Fibroblast of skin of right quadriceps (primary cell): ENCODE measurements around the gene PRX.

Experiments used
- DNase-seq: peaks from one replicate; pipeline ENCODE4 v3.0.0-alpha.2; 2013

Gene PRX

GRCh38 chr19:40413291-40413845 lies at the start of gene PRX:
Gene PRX, minus strand, starts transcription at chr19:40413378. Its CDS starts 5,446 bp downstream, at chr19:40407932.
- DNase-seq, result no peak

- DNase-seq, result no peak
Measured at GRCh38 chr19:40461669-40462221, 48.6 kb upstream of the PRX start.

DNA sequence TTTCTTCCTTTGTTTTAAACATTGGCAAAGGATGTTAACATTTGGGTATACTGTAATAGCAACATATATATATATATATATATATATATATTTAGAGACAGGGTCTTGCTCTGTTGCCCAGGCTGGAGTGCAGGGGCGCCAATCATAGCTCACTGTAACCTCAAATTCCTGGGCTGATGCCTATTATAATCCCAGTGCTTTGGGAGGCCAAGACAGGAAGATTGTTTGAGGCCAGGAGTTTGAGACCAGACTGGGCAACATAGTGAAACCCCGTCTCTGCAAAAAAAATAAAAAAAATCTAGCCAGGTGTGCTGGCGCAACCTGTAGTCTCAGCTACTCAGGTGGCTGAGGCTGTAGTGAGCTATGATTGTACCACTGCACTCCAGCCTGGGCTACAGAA lies 47.0 kb upstream of the PRX start:
- no peak for DNase-seq

DNA sequence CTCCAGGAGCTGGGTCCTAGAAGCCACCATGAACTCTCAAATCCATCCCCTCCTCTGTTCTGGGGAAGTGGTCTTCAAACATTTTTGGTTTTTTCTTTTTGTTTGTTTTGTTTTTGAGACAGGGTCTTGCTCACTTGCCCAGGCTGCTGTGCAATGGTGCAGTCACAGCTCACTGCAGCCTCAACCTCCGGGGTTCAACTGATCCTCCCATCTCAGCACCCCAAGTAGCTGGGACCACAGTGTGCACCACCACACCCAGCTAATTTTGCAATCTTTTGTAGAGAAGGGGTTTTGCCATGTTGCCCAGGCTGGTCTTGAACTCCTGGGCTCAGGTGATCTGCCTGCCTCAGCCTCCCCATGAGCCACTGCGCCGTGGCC lies 45.4 kb upstream of the PRX start:
- no peak for DNase-seq

- DNase-seq, result no peak
Measured at GRCh38 chr19:40457953-40458596, 44.9 kb upstream of the PRX start.

DNA sequence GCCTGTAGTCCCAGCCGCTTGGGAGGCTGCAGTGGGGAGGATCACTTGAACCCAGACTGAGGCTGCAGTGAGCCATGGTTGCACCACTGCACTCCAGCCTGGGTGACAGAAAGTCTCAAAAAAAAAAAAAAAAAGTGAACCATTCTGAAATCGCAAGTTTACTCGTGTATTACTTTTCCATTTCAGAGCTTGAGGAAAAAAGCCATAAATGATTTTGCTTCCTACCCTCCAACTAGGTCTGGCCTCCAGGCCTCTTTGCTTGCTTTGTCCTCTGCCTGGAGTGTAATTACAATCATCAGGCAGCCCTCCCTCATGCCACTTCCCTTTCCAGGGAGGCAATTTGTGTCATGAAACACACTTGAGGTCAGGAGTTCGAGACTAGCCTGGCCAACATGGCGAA lies 43.9 kb upstream of the PRX start:
- no peak for DNase-seq

DNA sequence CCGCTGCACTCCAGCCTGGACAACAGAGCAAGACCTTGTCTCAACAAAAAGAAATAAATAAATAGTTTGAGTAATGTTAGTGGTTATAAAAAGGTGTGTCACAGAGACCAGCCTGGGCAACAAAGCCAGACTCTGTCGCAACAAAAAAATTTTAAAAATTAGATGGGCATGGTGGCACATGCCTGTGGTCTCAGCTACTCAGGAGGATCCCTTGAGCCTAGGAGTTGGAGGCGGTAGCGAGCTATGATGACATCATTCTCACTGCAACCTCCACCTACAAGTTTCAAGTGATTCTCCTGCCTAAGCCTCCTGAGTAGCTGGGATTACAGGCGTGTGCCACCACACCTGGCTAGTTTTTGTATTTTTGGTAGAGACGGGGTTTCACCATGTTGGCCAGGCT lies 40.8 kb upstream of the PRX start:
- peak; percentile 21 for DNase-seq

DNA sequence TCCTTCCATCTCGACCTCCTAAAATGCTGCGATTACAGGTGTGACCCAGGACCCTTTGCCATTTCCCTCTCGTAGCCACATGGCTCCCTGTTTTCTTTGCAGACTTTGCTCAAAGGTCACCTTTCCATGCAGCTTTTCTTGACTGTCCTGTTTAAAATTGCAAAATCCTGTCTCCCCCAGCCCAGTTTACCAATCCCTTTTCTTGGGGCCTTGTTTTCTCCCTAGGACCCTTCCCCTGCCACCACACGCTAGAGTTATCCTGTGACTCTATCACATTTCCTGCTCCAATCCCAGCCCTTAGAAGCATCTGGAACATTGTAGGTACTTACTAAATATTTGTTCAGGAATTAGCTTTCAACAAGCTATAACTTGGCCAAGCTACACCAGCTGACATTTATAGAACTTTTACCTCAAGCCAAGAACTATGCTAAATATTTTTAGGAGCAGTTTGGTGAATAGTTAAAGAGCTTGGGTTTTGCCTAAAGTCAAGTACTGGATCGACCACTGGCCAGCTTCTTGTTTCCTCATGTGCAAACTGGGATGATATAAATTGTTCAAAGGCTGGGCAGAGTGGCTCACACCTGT lies 40.1 kb upstream of the PRX start:
- no peak for DNase-seq

- DNase-seq, result no peak
Measured at GRCh38 chr19:40452016-40452415, 38.8 kb upstream of the PRX start.

GRCh38 chr19:40450664-40451063 lies 37.5 kb upstream of the PRX start:
- DNase-seq, result no peak

DNA sequence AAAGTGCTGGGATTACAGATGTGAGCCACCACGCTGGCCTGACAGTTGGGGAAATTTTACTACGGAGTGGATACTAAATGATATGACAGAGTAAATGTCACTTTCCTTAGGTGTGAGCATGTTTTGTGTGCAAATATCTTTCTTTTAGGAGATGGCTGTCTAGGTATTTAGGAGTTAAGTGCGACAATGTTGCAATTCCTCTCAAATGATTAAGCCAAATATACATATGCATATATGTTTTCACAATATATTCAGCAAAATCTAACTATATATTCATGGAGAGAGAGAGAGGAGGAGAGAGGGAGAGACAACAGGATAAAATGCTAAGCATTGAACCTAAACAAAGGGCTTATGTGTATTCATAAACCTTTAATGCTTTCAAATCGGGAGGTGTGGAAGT lies 36.3 kb upstream of the PRX start:
- DNase-seq, result no peak

DNA sequence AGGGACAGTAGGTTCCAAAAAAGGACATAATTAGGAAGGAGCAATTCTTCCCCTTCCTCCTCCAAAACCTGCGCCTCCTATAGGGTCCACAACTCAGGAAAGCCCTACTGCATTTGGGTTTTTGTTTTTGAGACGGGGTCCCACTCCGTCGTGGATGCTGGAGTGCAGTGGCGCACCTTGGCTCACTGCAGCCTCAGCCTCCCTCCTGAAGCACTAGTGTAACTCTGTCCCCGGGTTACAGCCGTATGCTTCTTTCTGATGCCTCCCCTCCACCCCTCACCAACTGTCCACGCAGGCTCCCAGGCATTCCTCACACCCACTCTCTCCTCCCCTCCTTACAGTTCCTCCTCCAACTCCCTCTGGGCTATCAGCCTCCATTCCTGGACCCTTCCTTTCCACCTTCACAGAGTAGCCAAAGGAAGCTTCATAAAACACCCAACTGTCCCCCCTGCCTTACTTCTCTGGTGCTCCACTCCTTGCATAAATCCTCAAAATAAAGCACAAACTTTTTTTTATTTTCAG lies 33.1 kb upstream of the PRX start:
- DNase-seq, result no peak

- DNase-seq, result peak; percentile 22
Measured at GRCh38 chr19:40445780-40446262, 32.6 kb upstream of the PRX start.

DNA sequence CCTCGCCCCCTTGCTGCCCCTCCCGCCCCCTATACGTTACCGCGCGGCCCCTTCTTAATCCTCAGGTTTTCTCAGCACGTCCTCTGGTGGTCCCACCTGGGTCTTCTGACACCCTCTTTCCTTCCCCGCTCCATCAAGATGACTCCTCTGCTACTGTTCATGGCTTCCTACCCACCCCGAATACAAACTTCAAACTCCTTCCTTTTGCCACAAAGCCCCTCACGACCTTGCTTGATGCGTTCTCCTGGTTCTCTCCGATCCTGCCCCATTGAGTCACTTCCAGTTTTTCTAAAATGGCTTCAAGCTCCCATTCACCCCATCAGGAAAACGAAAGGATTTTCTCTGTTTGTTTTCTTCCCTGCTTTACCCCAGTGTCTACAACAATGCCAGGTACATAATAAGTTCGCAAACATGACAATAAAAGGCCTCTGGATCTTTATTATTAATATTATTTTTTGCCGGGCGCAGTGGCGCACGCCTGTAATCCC lies 31.7 kb upstream of the PRX start:
- DNase-seq, result no peak

GRCh38 chr19:40444000-40444824 lies 31.0 kb upstream of the PRX start, which contains the start of gene SERTAD3:
Gene SERTAD3, minus strand, starts transcription at chr19:40444335. Its CDS starts 2,255 bp downstream, at chr19:40442080.
- DNase-seq, result peak; percentile 96

- peak; percentile 100 for DNase-seq
Measured at GRCh38 chr19:40443131-40443999, 30.2 kb upstream of the PRX start.

- no peak for DNase-seq
Measured at GRCh38 chr19:40442328-40443130, 29.4 kb upstream of the PRX start.

DNA sequence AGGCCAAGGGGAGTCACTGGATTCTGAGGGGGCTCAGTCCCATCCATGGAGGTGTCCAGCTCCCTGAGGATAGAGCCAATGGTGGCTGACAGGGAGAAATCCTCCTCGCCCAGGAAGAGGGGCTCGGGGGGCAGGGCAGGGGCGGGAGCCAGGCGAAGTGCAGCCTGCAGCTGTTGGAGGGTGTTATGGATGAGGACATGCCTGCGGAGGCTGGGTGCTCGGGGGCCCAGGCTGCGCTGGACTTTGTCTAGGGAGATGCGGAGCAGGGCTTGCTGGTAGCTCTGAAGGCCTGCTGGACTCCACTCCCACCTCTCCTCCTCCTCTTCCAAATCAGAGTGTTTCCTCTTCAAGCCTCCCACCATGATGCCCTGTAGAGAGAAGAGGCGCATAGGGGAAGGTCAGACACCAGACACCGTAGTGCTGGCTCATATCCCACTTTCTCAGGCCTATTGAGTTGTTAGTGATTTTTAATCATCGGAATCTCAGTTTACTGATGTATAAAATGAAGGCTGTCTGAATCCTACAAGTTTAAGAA lies 28.6 kb upstream of the PRX start:
- no peak for DNase-seq

DNA sequence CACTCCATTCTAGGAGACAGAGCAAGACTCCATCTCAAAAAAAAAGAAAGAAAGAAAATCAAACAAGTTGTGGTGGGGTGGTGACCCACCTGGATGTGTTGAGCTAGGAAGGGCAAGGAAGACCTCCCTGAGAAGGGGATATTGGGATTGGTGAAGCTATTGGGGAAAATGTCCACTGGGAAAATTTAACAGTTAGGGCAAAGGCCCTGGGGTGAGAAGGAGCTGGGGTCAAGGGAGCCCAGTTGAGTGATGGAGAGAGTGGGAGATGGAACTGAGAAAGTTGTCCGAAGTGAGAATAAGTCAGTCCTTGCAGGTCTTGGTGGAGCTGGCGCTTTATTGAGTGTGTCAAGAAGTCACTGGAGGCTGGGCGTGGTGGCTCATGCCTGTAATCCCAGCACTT lies 25.1 kb upstream of the PRX start:
- DNase-seq, result no peak

DNA sequence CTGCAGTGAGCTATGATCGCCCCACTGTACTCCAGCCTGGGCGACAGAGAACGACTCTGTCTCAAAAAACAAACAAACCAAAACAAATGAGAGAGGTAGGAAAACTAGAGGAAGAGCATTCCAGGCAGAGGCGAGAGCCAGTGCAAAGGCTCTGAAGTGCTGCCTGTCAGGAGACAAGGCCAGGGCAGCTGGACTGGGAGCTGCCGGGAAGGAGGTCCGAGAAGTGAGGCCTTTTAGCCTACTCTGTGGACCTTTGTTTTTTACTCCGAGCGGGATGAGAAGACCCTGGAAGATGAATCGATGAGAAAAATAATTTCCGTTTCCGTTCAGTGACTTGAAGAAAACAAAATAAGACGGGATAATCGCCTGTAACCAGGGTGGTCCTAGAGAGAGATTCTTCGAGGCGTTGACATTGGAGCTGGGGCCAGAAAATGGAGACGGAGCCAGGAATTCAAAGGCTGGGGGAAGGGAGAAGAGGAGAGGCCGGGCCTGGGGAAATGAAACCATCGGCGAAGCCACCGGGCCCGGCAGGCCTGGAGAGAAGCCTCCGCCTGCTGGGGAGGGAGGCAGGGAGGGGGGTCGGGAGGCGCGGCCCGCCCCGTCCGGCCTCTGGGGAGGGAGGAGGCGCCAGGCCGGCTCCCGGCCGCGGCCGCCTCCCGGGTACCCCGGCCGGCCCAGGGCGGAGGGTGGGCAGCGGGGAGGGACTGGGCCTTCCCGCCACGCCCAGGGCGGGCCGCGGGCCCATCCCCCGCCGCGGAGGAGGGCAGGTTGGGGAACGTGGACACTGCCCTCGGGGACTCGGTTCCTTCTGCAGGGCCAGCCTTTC lies 20.4 kb upstream of the PRX start:
- DNase-seq, result peak; percentile 92
